ENCODE results near the gene ERN1.

The ERN1 gene

DNA sequence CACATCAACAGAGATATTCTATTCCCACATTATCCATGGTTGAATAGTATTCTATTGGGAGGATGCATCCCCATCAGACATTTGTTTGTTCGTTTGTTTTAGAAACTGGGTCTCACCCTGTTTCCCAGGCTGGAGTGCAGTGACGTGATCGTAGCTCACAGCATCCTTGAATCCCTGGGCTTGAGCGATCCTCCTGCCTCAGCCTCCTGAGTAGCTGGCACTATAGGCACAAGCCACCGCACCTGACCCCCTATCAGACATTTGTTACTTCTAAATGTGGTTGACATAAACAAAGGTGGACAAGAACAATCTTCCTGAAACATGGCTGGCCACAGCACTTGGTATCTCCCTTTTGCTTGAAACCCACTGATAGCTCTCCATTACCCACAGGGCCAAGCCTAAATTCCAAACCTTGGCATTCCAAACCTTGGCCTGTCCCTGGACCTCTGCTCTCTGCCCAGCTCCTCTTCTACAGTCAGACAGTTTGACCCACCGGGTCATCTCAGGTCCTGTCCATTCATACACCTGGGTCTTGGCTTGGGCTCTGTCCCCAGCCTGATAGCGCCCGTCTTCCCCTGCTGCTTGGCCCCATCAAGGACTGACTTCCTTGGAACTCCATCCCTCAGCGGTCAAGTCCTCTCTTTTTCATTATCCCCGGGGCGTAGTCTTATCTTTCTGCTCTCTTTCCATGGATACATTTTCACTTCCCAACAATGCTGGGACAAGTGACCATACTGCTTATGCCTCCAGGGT lies 133.3 kb downstream of the ERN1 start:
- Histone ChIP-seq H3K36me3 (ENCODE audit: control insufficient read depth in 1 of 2, insufficient read depth in 2 of 2, low read length in 2 of 2) (no peaks in the 10 kb centered on the region), H3K4me1 (ENCODE audit: control insufficient read depth in 1 of 2, insufficient read depth in 2 of 2, low read length in 2 of 2) (peaks cover 8 to 12% of the 10 kb centered on the region in 2 experiments), H2BK5ac (ENCODE audit: low read depth, low read length, poor library complexity) (no peak overlapping the region)

DNA sequence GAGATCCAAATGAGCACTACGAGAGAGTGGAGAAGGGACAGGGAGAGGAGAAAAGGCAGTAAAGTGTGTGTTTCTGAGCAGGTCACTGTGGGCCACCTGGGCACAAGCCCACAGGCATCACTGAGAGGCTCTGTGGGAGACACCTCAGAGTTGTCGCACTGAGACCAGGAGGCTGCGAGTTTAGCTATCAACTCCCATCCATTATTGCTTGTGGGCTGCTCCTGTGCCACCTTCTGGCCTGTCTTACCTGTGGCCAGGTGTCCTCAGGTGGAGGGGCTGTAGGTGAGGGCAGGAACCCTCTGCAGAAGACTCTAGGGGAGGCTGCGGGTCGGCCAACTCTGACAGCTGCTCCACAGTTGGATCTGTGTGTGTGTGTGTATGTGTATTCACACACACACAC lies 134.3 kb downstream of the ERN1 start:
- Histone ChIP-seq H3K79me2 (ENCODE audit: control insufficient read depth, insufficient read depth, low read length, poor library complexity) (no peaks in the 10 kb centered on the region), H3K4me2 (ENCODE audit: low read length) (no peak overlapping the region), H4K12ac (ENCODE audit: low read depth, low read length) (no peak overlapping the region), H3K9ac (ENCODE audit: low read length) (no peak overlapping the region), H2AK5ac (ENCODE audit: low read length) (no peak overlapping the region), H3K14ac (ENCODE audit: low read length) (no peak overlapping the region), H2BK5ac (ENCODE audit: low read depth, low read length, poor library complexity) (no peak overlapping the region), H3K4ac (ENCODE audit: low read depth, low read length) (no peak overlapping the region), H3K27ac (ENCODE audit: low read depth, low read length) (no peak overlapping the region), H3K9me3 (ENCODE audit: insufficient read depth, low read depth, low read length) (peaks cover 7% of the 10 kb centered on the region), H3K36me3 (ENCODE audit: control insufficient read depth in 1 of 2, insufficient read depth in 2 of 2, low read length in 2 of 2) (no peaks in the 10 kb centered on the region), H3K18ac (ENCODE audit: low read length) (no peak overlapping the region), H2BK120ac (ENCODE audit: insufficient read depth, low read length, poor library complexity) (no peak overlapping the region), H2AFZ (ENCODE audit: insufficient read depth, low read length, poor library complexity) (no peak overlapping the region), H4K8ac (ENCODE audit: low read depth, low read length) (no peak overlapping the region), H3K4me3 (ENCODE audit: low read depth, low read length) (no peak overlapping the region), H2BK12ac (ENCODE audit: low read length) (no peak overlapping the region), H3K23ac (ENCODE audit: low read length) (no peak overlapping the region), H3K79me1 (ENCODE audit: low read length) (peaks cover 2% of the 10 kb centered on the region), H4K91ac (ENCODE audit: low read depth, low read length) (no peak overlapping the region), H3K4me1 (ENCODE audit: control insufficient read depth in 1 of 2, insufficient read depth in 2 of 2, low read length in 2 of 2) (peaks cover 8 to 12% of the 10 kb centered on the region in 2 experiments), H3K27me3 (ENCODE audit: insufficient read depth, low read length) (no peaks in the 10 kb centered on the region)
- WGBS (ENCODE audit: extremely low coverage, insufficient coverage, insufficient read length), result no CpG with 5 or more reads among the region's 5 CpGs
- no peak for DNase-seq

More for the DNA sequence above, 133.3 kb downstream of the ERN1 start:
- no peak overlapping the region for H3K27ac ChIP-seq (ENCODE audit: low read depth, low read length)
- no peak overlapping the region for H4K91ac ChIP-seq (ENCODE audit: low read depth, low read length)
- peaks cover 2% of the 10 kb centered on the region for H3K79me1 ChIP-seq (ENCODE audit: low read length)
- no peak overlapping the region for H2BK12ac ChIP-seq (ENCODE audit: low read length)
- DNase-seq, result no peak
- H3K9ac ChIP-seq (ENCODE audit: low read length), result no peak overlapping the region
- no peak overlapping the region for H2AFZ ChIP-seq (ENCODE audit: insufficient read depth, low read length, poor library complexity)
- no peak overlapping the region for H2BK120ac ChIP-seq (ENCODE audit: insufficient read depth, low read length, poor library complexity)
- no CpG with 5 or more reads among the region's 11 CpGs for WGBS (ENCODE audit: extremely low coverage, insufficient coverage, insufficient read length)
- H3K4me3 ChIP-seq (ENCODE audit: low read depth, low read length), result no peak overlapping the region
- H4K8ac ChIP-seq (ENCODE audit: low read depth, low read length), result no peak overlapping the region
- no peaks in the 10 kb centered on the region for H3K27me3 ChIP-seq (ENCODE audit: insufficient read depth, low read length)
- H3K23ac ChIP-seq (ENCODE audit: low read length), result no peak overlapping the region
- H3K79me2 ChIP-seq (ENCODE audit: control insufficient read depth, insufficient read depth, low read length, poor library complexity), result no peaks in the 10 kb centered on the region
- peaks cover 9% of the 10 kb centered on the region for H3K9me3 ChIP-seq (ENCODE audit: insufficient read depth, low read depth, low read length)
- H3K18ac ChIP-seq (ENCODE audit: low read length), result no peak overlapping the region
- H3K4ac ChIP-seq (ENCODE audit: low read depth, low read length), result no peak overlapping the region
- H2AK5ac ChIP-seq (ENCODE audit: low read length), result no peak overlapping the region
- H3K14ac ChIP-seq (ENCODE audit: low read length), result no peak overlapping the region
- no peak overlapping the region for H4K12ac ChIP-seq (ENCODE audit: low read depth, low read length)
- H3K4me2 ChIP-seq (ENCODE audit: low read length), result no peak overlapping the region

DNA sequence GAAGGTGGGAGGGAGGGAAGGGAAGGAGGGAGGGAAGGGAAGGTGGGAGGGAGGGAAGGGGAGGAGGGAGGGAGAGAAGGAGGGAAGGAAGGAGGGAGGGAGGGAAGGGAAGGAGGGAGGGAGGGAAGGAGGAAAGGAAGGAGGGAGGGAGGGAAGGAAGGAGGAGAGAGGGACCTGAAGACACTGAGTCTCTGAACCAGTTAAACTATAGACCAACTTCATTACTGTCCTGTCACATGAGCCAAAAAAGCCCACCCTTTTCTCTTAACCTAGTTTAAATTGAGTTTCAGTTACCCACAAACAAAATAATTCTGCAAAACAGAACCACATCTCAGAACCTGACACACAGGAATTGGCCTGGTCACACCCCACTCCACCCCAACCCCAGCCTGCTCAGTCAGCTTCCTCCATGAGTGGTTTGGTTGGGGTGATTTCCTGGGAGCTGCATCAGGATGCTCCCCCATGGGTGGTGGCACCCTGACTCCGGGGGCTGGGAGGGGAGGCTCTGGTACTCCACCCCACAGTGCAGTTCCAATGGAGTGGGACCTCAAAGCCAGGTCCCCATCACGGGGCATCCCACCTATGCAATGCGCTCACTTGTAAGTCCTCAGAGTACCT lies 136.5 kb downstream of the ERN1 start:
- Histone ChIP-seq H3K4ac (ENCODE audit: low read depth, low read length) (no peak overlapping the region), H3K4me1 (ENCODE audit: control insufficient read depth in 1 of 2, insufficient read depth in 2 of 2, low read length in 2 of 2) (peaks cover 8 to 10% of the 10 kb centered on the region in 2 experiments), H3K79me2 (ENCODE audit: control insufficient read depth, insufficient read depth, low read length, poor library complexity) (no peaks in the 10 kb centered on the region), H3K27ac (ENCODE audit: low read depth, low read length) (no peak overlapping the region), H3K4me2 (ENCODE audit: low read length) (no peak overlapping the region), H2AFZ (ENCODE audit: insufficient read depth, low read length, poor library complexity) (no peak overlapping the region), H4K91ac (ENCODE audit: low read depth, low read length) (no peak overlapping the region), H2AK5ac (ENCODE audit: low read length) (no peak overlapping the region), H2BK120ac (ENCODE audit: insufficient read depth, low read length, poor library complexity) (no peak overlapping the region), H3K18ac (ENCODE audit: low read length) (no peak overlapping the region), H3K4me3 (ENCODE audit: low read depth, low read length) (no peak overlapping the region), H3K14ac (ENCODE audit: low read length) (no peak overlapping the region), H2BK12ac (ENCODE audit: low read length) (no peak overlapping the region), H3K9ac (ENCODE audit: low read length) (no peak overlapping the region), H3K27me3 (ENCODE audit: insufficient read depth, low read length) (no peaks in the 10 kb centered on the region), H2BK5ac (ENCODE audit: low read depth, low read length, poor library complexity) (no peak overlapping the region), H3K9me3 (ENCODE audit: insufficient read depth, low read depth, low read length) (peaks cover 3% of the 10 kb centered on the region), H3K23ac (ENCODE audit: low read length) (no peak overlapping the region), H4K8ac (ENCODE audit: low read depth, low read length) (no peak overlapping the region), H3K36me3 (ENCODE audit: control insufficient read depth in 1 of 2, insufficient read depth in 2 of 2, low read length in 2 of 2) (no peaks in the 10 kb centered on the region), H4K12ac (ENCODE audit: low read depth, low read length) (no peak overlapping the region), H3K79me1 (ENCODE audit: low read length) (peaks cover 2% of the 10 kb centered on the region)
- DNase-seq, result no peak
- WGBS (ENCODE audit: extremely low coverage, insufficient coverage, insufficient read length), result no CpG with 5 or more reads among the region's 3 CpGs

DNA sequence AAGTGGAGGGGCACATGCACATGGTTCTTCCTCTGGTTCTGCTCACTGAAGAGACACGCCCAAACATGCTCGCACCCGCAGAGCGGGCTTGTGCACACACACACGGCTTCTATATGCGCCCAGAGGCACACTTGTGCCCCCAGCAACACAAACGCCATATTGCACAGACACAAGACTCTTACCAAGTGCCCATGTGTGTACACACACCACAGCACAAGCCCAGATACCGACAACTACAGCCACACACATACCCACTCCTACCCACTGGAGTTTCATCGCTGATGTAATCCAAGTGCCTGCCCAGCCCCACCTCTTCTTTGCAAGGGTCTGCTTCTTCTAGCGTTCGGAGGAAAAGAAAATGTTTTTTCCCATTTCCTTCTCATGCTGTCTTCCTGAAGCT lies 138.3 kb downstream of the ERN1 start:
- Histone ChIP-seq H3K9ac (ENCODE audit: low read length) (no peak overlapping the region), H4K8ac (ENCODE audit: low read depth, low read length) (no peak overlapping the region), H3K4me1 (ENCODE audit: control insufficient read depth in 1 of 2, insufficient read depth in 2 of 2, low read length in 2 of 2) (no peaks in the 10 kb centered on the region), H2BK12ac (ENCODE audit: low read length) (no peak overlapping the region), H2BK120ac (ENCODE audit: insufficient read depth, low read length, poor library complexity) (no peak overlapping the region), H2AK5ac (ENCODE audit: low read length) (no peak overlapping the region), H3K9me3 (ENCODE audit: insufficient read depth, low read depth, low read length) (peaks cover 3% of the 10 kb centered on the region), H3K18ac (ENCODE audit: low read length) (no peak overlapping the region), H3K27ac (ENCODE audit: low read depth, low read length) (no peak overlapping the region), H2BK5ac (ENCODE audit: low read depth, low read length, poor library complexity) (no peak overlapping the region), H3K27me3 (ENCODE audit: insufficient read depth, low read length) (no peaks in the 10 kb centered on the region), H3K23ac (ENCODE audit: low read length) (no peak overlapping the region), H3K79me1 (ENCODE audit: low read length) (no peaks in the 10 kb centered on the region), H4K91ac (ENCODE audit: low read depth, low read length) (no peak overlapping the region), H3K4ac (ENCODE audit: low read depth, low read length) (no peak overlapping the region), H2AFZ (ENCODE audit: insufficient read depth, low read length, poor library complexity) (no peak overlapping the region), H3K4me2 (ENCODE audit: low read length) (no peak overlapping the region), H3K4me3 (ENCODE audit: low read depth, low read length) (no peak overlapping the region), H4K12ac (ENCODE audit: low read depth, low read length) (no peak overlapping the region), H3K14ac (ENCODE audit: low read length) (no peak overlapping the region), H3K79me2 (ENCODE audit: control insufficient read depth, insufficient read depth, low read length, poor library complexity) (no peaks in the 10 kb centered on the region), H3K36me3 (ENCODE audit: control insufficient read depth in 1 of 2, insufficient read depth in 2 of 2, low read length in 2 of 2) (no peaks in the 10 kb centered on the region)
- DNase-seq, result no peak
- no CpG with 5 or more reads among the region's 11 CpGs for WGBS (ENCODE audit: extremely low coverage, insufficient coverage, insufficient read length)
